Sigmoid colon (tissue), 7 donors: Measurements from ENCODE around the gene RELA. TPM values are rescaled to one million over a fixed set of nuclear protein-coding genes. Genes with fewer than 3 reads are reported as not detected.

Experiments
- DNase-seq: peaks from one replicate; pipeline ENCODE4 v3.0.0-alpha.2; 2019
- H3K27ac ChIP-seq, 4 donors: fragments of 200-600 bp; sonication (generic); one replicate each; pipeline ENCODE4 v1.5.1; 2016 to 2019; ENCODE audit warnings: mild to moderate bottlenecking in 1 of 4
- H3K27me3 ChIP-seq, 3 donors: fragments of 200-600 bp; sonication (generic); one replicate each; pipeline ENCODE4 v1.5.1; 2019; ENCODE audit warnings: mild to moderate bottlenecking in 1 of 3
- H3K36me3 ChIP-seq, 4 donors: fragments of 200-600 bp; sonication (generic); one replicate each; pipeline ENCODE4 v1.5.1; 2016 to 2019
- H3K4me1 ChIP-seq, 4 donors: fragments of 200-600 bp; sonication (generic); one replicate each; pipeline ENCODE4 v1.5.1; 2017 to 2019
- H3K4me3 ChIP-seq, 4 donors: fragments of 200-600 bp; sonication (generic); one replicate each; pipeline ENCODE4 v1.5.1; 2017 to 2019; ENCODE audit warnings: mild to moderate bottlenecking in 2 of 4, moderate library complexity in 1 of 4
- H3K9me3 ChIP-seq, 4 donors: fragments of 200-600 bp in 3 of 4; sonication (generic) in 3 of 4; one replicate each; pipeline versions ENCODE4 v1.5.1 to v1.6.1; 2013 to 2019
- EP300 ChIP-seq, 4 donors: sonication (generic); formaldehyde crosslinking; IDR thresholded peaks; one replicate each; pipeline ENCODE4 v1.6.1; 2017; ENCODE audit warnings: antibody characterized with exemption in 4 of 4
- POLR2A ChIP-seq, 2 donors: fragments of 450-650 bp; IDR thresholded peaks; one replicate each; pipeline ENCODE4 v1.6.1; 2016; ENCODE audit warnings: antibody characterized with exemption in 2 of 2, mild to moderate bottlenecking in 2 of 2, moderate library complexity in 2 of 2
- POLR2AphosphoS5 ChIP-seq, 4 donors: sonication (generic); formaldehyde crosslinking; IDR thresholded peaks; one replicate each; pipeline ENCODE4 v1.6.1; 2017; ENCODE audit warnings: antibody characterized with exemption in 4 of 4
- WGBS, 2 donors: extraction: QIAGEN DNeasy Blood & Tissue Kit; methylation state at CpG; one replicate each; pipeline ENCODE4 v1.1.7; 2013; 5-methylcytosine and 5-hydroxymethylcytosine counted together
- intact Hi-C: fragments of 100-400 bp; cut with DNase I; formaldehyde crosslinking; loops from one replicate; pipeline ENCODE4 v1.15.1; 2023
- polyA plus RNA-seq, 3 donors: library from polyadenylated mRNA; stranded (reverse); fragments of 200-250 nt; gene quantifications; one replicate each; pipeline ENCODE4 v1.2.3, GENCODE V29; 2013
- small RNA-seq, 3 donors: library from RNA; depleted of rRNA; stranded (forward); fragments of <200 nt; gene quantifications; one replicate each; pipeline ENCODE3, GENCODE V24; 2016
- total RNA-seq, 4 donors: library from RNA; depleted of rRNA; stranded (reverse); fragments of >200 nt; gene quantifications; one replicate each; pipeline ENCODE4 v1.1.0, GENCODE V29; 2016
- TF ChIP-seq, protein P1 (sequence below), 4 experiments: fragments of 450-650 bp in 3 of 4; fragments of 200-600 bp in 1 of 4; IDR thresholded peaks; one replicate each; pipeline ENCODE4 v1.5.1; 2016 to 2019; ENCODE audit warnings: antibody characterized with exemption in 4 of 4, mild to moderate bottlenecking in 3 of 4, moderate library complexity in 2 of 4
- donor health status: healthy with polysubstance abuse.
- donor health status: Bipolar disorder and iron deficiency.
- donor health status: healthy.

Gene RELA
- total and polyA plus RNA-seq, 7 donors, result 33.6 to 62.6 (median 44.8) TPM

DNA sequence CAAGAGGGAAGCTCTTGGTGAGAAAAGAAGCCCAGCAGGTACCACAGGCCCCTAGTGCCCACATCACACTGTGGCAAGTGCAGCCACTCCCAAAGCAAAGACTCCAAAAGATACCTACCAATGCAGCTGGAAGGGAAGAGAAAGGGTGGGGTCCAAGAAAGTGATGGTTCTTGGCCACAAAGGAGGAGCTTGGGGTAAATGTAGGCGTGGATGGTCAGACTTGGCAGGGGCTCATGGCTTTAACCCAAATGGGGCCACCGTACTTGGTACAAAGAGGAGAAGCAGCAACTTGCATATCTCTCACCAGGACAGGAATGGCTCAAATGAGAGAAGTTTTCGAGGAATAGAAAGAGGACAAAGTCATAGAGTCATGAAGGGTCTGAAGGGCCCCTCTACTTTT is 53.5 kb downstream of the RELA start:
- whole genome bisulfite sequencing, 2 donors, result 52 to 67% methylated on average over 3 of the region's 3 CpGs
- DNase-seq, result no peak
- no peaks in the 10 kb centered on the region for H3K9me3 ChIP-seq
- peaks cover 14 to 34% (median 26%) of the 10 kb centered on the region in 4 donors for H3K36me3 ChIP-seq
- H3K4me3 ChIP-seq, result no peak overlapping the region
- no peaks in the 10 kb centered on the region for H3K27me3 ChIP-seq
- peak overlapping the region in 3 of 4 donors; percentile 9 to 92 (median 39) for H3K27ac ChIP-seq
- intact Hi-C loops, result loop anchor here (5.0 to 10.0 kb wide), 2 partner anchors 67 to 244 kb away; no protein-coding TSS in a partner anchor
- TF ChIP-seq EP300 (IDR thresholded peaks at IDR 0.05), result no peak
- no peak for TF ChIP-seq POLR2AphosphoS5 (IDR thresholded peaks at IDR 0.05)
- TF ChIP-seq, protein P1, sequence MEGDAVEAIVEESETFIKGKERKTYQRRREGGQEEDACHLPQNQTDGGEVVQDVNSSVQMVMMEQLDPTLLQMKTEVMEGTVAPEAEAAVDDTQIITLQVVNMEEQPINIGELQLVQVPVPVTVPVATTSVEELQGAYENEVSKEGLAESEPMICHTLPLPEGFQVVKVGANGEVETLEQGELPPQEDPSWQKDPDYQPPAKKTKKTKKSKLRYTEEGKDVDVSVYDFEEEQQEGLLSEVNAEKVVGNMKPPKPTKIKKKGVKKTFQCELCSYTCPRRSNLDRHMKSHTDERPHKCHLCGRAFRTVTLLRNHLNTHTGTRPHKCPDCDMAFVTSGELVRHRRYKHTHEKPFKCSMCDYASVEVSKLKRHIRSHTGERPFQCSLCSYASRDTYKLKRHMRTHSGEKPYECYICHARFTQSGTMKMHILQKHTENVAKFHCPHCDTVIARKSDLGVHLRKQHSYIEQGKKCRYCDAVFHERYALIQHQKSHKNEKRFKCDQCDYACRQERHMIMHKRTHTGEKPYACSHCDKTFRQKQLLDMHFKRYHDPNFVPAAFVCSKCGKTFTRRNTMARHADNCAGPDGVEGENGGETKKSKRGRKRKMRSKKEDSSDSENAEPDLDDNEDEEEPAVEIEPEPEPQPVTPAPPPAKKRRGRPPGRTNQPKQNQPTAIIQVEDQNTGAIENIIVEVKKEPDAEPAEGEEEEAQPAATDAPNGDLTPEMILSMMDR (IDR thresholded peaks at IDR 0.05), result no peak
- peaks cover 0 to 65% (median 58%) of the 10 kb centered on the region in 4 donors for H3K4me1 ChIP-seq

DNA sequence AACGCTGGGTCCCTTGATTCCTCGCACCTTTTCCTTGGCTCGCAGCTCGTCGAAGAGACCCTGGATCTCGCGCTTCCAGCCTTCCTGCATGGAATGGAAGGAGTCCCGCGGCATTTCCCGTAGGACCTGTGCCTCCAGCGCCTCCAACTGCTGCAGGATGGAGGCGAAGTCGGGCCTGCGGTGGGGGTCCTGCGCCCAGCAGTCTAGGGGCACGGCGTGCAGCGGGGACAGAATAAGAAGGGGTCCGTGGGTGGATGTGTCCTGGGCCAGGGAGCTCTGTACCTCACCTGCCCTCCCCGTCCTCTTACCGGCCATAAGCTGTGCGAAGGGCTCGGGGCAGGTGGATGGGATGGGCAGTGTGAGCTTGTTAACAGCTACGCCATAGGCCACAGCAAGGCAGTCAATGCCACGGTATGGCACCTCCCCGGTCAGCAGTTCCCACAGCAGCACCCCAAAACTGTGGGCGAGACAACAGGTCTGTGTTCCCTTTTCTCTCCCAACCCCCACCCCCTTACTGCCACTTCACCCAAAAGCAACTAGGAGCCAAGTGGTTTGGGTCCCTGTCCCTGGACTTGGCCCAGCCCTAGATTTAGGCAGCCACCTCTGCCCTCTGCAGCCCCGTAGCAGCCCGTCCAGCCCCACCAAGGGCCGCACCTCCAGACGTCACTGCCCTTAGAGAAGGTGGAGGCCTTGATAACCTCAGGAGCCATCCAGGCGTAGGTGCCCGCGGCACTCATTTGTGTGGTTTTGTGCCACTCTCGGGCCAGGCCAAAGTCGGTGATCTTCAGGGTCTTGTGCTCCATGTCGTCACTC is 54.9 kb downstream of the RELA start:
- Histone ChIP-seq H3K4me3 (peak overlapping the region; percentile 11 to 42 (median 34)), H3K27me3 (no peaks in the 10 kb centered on the region), H3K4me1 (peaks cover 0 to 56% (median 50%) of the 10 kb centered on the region in 4 donors), H3K9me3 (no peaks in the 10 kb centered on the region), H3K36me3 (peaks cover 14 to 48% (median 29%) of the 10 kb centered on the region in 4 donors), H3K27ac (peak overlapping the region; percentile 76 to 88 (median 84))
- 90 to 94% methylated on average over 37 of the region's 37 CpGs for WGBS, 2 donors
- no peak for DNase-seq
- intact Hi-C loops, result loop anchor here (5.0 to 10.0 kb wide), 2 partner anchors 66 to 243 kb away; no protein-coding TSS in a partner anchor
- TF ChIP-seq POLR2A (IDR thresholded peaks at IDR 0.05), result no peak
- TF ChIP-seq POLR2AphosphoS5 (IDR thresholded peaks at IDR 0.05), result no peak
- TF ChIP-seq, protein P1 (IDR thresholded peaks at IDR 0.05), result no peak
- TF ChIP-seq EP300 (IDR thresholded peaks at IDR 0.05), result no peak

- Histone ChIP-seq H3K27ac (peak overlapping the region; percentile 76 to 88 (median 86)), H3K9me3 (no peaks in the 10 kb centered on the region), H3K27me3 (no peaks in the 10 kb centered on the region), H3K4me3 (peak overlapping the region; percentile 11 to 42 (median 34)), H3K36me3 (peaks cover 14 to 56% (median 29%) of the 10 kb centered on the region in 4 donors), H3K4me1 (peaks cover 0 to 48% (median 42%) of the 10 kb centered on the region in 4 donors)
- peak; percentile 99 for DNase-seq
- no peak for TF ChIP-seq POLR2A (IDR thresholded peaks at IDR 0.05)
- peak in 1 of 4 donors; percentile 27 for TF ChIP-seq EP300 (IDR thresholded peaks at IDR 0.05)
- TF ChIP-seq, protein P1 (IDR thresholded peaks at IDR 0.05), result no peak
- TF ChIP-seq POLR2AphosphoS5 (IDR thresholded peaks at IDR 0.05), result peak in 3 of 4 donors; percentile 11 to 27 (median 23)
- intact Hi-C loops, result loop anchor here (5.0 to 10.0 kb wide), 2 partner anchors 65 to 242 kb away; no protein-coding TSS in a partner anchor
- WGBS, 2 donors, result 62 to 67% methylated on average over 67 of the region's 67 CpGs
Observed at GRCh38 chr11:65606876-65607613, 55.7 kb downstream of the RELA start.

DNA sequence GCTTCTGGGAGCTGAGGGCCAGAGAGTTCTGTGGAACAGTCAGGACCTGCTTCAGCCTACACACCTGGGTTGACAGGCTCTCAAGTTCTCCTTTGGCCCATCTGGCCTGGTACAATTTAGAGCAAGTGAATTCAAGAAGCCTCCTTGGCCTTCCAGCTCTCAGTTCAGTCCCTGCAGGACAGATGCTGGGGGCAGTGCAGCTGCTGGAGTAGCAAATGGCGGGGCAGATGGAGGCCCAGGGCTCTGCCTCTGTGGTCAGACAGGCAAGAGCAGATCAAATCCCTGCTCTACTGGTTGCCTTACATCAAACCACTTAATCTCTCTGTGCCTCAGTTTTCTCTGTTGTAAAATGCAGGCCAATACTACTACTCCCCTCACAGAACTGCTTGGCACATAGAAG is 58.5 kb downstream of the RELA start:
- 92 to 100% methylated on average over 1 of the region's 1 CpG for WGBS, 2 donors
- no peak for TF ChIP-seq POLR2A (IDR thresholded peaks at IDR 0.05)
- TF ChIP-seq EP300 (IDR thresholded peaks at IDR 0.05), result no peak
- TF ChIP-seq, protein P1 (IDR thresholded peaks at IDR 0.05), result no peak
- no peak for TF ChIP-seq POLR2AphosphoS5 (IDR thresholded peaks at IDR 0.05)

More for the DNA sequence above, 58.5 kb downstream of the RELA start:
- no peak overlapping the region for H3K4me3 ChIP-seq
- H3K36me3 ChIP-seq, result peaks cover 17 to 67% (median 34%) of the 10 kb centered on the region in 4 donors
- intact Hi-C loops, result loop anchor here (10.0 kb wide), 1 partner anchor 239 kb away; no protein-coding TSS in a partner anchor
- peak overlapping the region in 1 of 4 donors; percentile 24 for H3K27ac ChIP-seq
- H3K9me3 ChIP-seq, result no peaks in the 10 kb centered on the region
- no peak for DNase-seq
- no peaks in the 10 kb centered on the region for H3K27me3 ChIP-seq
- H3K4me1 ChIP-seq, result peaks cover 0 to 24% (median 17%) of the 10 kb centered on the region in 4 donors

Small RNA genes within 50 kb of the gene (small RNA-seq; reads per million reads assigned to genes)
- gene MIR4489 (0 reads per million in 3 donors), gene MIR4690 (0 reads per million in 3 donors), gene RN7SL309P (0 reads per million in 3 donors)

Other genes with a start within 250 kb of the RELA start
- gene NEAT1, start 240.1 kb downstream of the RELA start, total RNA-seq, result 100 to 1,000 TPM; 142 to 573 (median 268) TPM
- gene NEAT1, start 240.1 kb downstream of the RELA start, polyA plus RNA-seq, result 100 to 1,000 TPM in 1 of 3 donors, 10 to 100 TPM in 2; 26.8 to 587 (median 78.7) TPM
- over 10,000 TPM; 10,511 to 32,672 (median 12,130) TPM for gene MALAT1, start 163.9 kb downstream of the RELA start, total RNA-seq
- 1,000 to 10,000 TPM in 1 of 3 donors, 100 to 1,000 TPM in 1, 1 to 10 TPM in 1; 6.6 to 1,968 (median 374) TPM for gene MALAT1, start 163.9 kb downstream of the RELA start, polyA plus RNA-seq
- 100 to 1,000 TPM in 1 of 4 donors, 10 to 100 TPM in 3; 67.1 to 100 (median 77.7) TPM for gene SCYL1, start 137.8 kb downstream of the RELA start, total RNA-seq
- 10 to 100 TPM; 57.3 to 66.1 (median 61.7) TPM for gene SCYL1, start 137.8 kb downstream of the RELA start, polyA plus RNA-seq
- 100 to 1,000 TPM in 2 of 4 donors, 10 to 100 TPM in 2; 79.6 to 268 (median 117) TPM for gene LTBP3, start 104.6 kb downstream of the RELA start, total RNA-seq
- 10 to 100 TPM in 1 of 3 donors, 1 to 10 TPM in 2; 3.9 to 34.0 (median 9.6) TPM for gene LTBP3, start 104.6 kb downstream of the RELA start, polyA plus RNA-seq
- gene ZNRD2, start 92.4 kb downstream of the RELA start, total RNA-seq, result 10 to 100 TPM; 24.9 to 61.0 (median 58.5) TPM
- 10 to 100 TPM; 30.7 to 52.6 (median 36.6) TPM for gene ZNRD2, start 92.4 kb downstream of the RELA start, polyA plus RNA-seq
- 10 to 100 TPM; 61.2 to 96.7 (median 91.6) TPM for gene FAM89B, start 90.4 kb downstream of the RELA start, total RNA-seq
- gene FAM89B, start 90.4 kb downstream of the RELA start, polyA plus RNA-seq, result 10 to 100 TPM; 34.0 to 63.3 (median 38.4) TPM
- 100 to 1,000 TPM; 148 to 366 (median 194) TPM for gene EHBP1L1, start 86.9 kb downstream of the RELA start, total RNA-seq
- 10 to 100 TPM; 31.2 to 71.2 (median 71.2) TPM for gene EHBP1L1, start 86.9 kb downstream of the RELA start, polyA plus RNA-seq
- under 1 TPM in 2 of 4 donors, not detected in 2; 0.54 to 0.71 TPM for gene KCNK7, start 67.1 kb downstream of the RELA start, total RNA-seq
- 1 to 10 TPM in 1 of 3 donors, not detected in 2; 1.4 TPM for gene KCNK7, start 67.1 kb downstream of the RELA start, polyA plus RNA-seq
- gene MAP3K11, start 48.7 kb downstream of the RELA start, total RNA-seq, result 10 to 100 TPM; 18.5 to 52.1 (median 26.3) TPM
- gene MAP3K11, start 48.7 kb downstream of the RELA start, polyA plus RNA-seq, result 10 to 100 TPM; 48.6 to 71.2 (median 71.0) TPM
- gene PCNX3, start 47.1 kb downstream of the RELA start, total RNA-seq, result 10 to 100 TPM; 10.7 to 21.3 (median 14.3) TPM
- 10 to 100 TPM in 1 of 3 donors, 1 to 10 TPM in 2; 6.0 to 35.0 (median 6.6) TPM for gene PCNX3, start 47.1 kb downstream of the RELA start, polyA plus RNA-seq
- 10 to 100 TPM; 19.9 to 30.7 (median 28.2) TPM for gene SIPA1, start 24.8 kb downstream of the RELA start, total RNA-seq
- gene SIPA1, start 24.8 kb downstream of the RELA start, polyA plus RNA-seq, result 10 to 100 TPM; 20.3 to 53.6 (median 34.8) TPM
- 10 to 100 TPM; 58.4 to 92.7 (median 74.7) TPM for gene KAT5, start 49.3 kb upstream of the RELA start, total RNA-seq
- gene KAT5, start 49.3 kb upstream of the RELA start, polyA plus RNA-seq, result 10 to 100 TPM; 51.1 to 81.0 (median 53.9) TPM
- gene RNASEH2C, start 57.9 kb upstream of the RELA start, total RNA-seq, result 100 to 1,000 TPM; 120 to 168 (median 146) TPM
- gene RNASEH2C, start 57.9 kb upstream of the RELA start, polyA plus RNA-seq, result 10 to 100 TPM; 45.6 to 68.1 (median 55.7) TPM
- 10 to 100 TPM in 2 of 4 donors, 1 to 10 TPM in 2; 6.6 to 13.3 (median 10.8) TPM for gene AP5B1, start 118.1 kb upstream of the RELA start, total RNA-seq
- 10 to 100 TPM in 1 of 3 donors, 1 to 10 TPM in 2; 6.6 to 14.6 (median 9.0) TPM for gene AP5B1, start 118.1 kb upstream of the RELA start, polyA plus RNA-seq
- gene OVOL1, start 124.1 kb upstream of the RELA start, total RNA-seq, result not detected
- gene OVOL1, start 124.1 kb upstream of the RELA start, polyA plus RNA-seq, result 10 to 100 TPM; 16.6 to 30.0 (median 22.7) TPM
- 1 to 10 TPM in 1 of 4 donors, under 1 TPM in 3; 0.27 to 1.2 (median 0.63) TPM for gene SNX32, start 171.0 kb upstream of the RELA start, total RNA-seq
- gene SNX32, start 171.0 kb upstream of the RELA start, polyA plus RNA-seq, result 1 to 10 TPM in 1 of 3 donors, under 1 TPM in 1, not detected in 1; 0.69 to 1.5 TPM
- gene CFL1, start 195.3 kb upstream of the RELA start, total RNA-seq, result 100 to 1,000 TPM; 428 to 506 (median 487) TPM
- gene CFL1, start 195.3 kb upstream of the RELA start, polyA plus RNA-seq, result 1,000 to 10,000 TPM; 1,456 to 2,165 (median 1,757) TPM
- 10 to 100 TPM; 42.1 to 54.2 (median 45.2) TPM for gene MUS81, start 197.5 kb upstream of the RELA start, total RNA-seq
- gene MUS81, start 197.5 kb upstream of the RELA start, polyA plus RNA-seq, result 10 to 100 TPM; 33.5 to 61.8 (median 36.0) TPM
- gene EFEMP2, start 209.9 kb upstream of the RELA start, total RNA-seq, result 100 to 1,000 TPM in 2 of 4 donors, 10 to 100 TPM in 2; 71.7 to 120 (median 97.3) TPM
- gene EFEMP2, start 209.9 kb upstream of the RELA start, polyA plus RNA-seq, result 10 to 100 TPM in 2 of 3 donors, 1 to 10 TPM in 1; 8.6 to 24.0 (median 19.4) TPM
- gene CTSW, start 216.9 kb upstream of the RELA start, total RNA-seq, result under 1 TPM in 1 of 4 donors, not detected in 3; 0.82 TPM
- gene CTSW, start 216.9 kb upstream of the RELA start, polyA plus RNA-seq, result 1 to 10 TPM in 2 of 3 donors, not detected in 1; 2.3 to 3.1 TPM
- gene FIBP, start 225.6 kb upstream of the RELA start, total RNA-seq, result 10 to 100 TPM; 37.5 to 60.7 (median 48.6) TPM
- 10 to 100 TPM; 54.4 to 66.1 (median 58.3) TPM for gene FIBP, start 225.6 kb upstream of the RELA start, polyA plus RNA-seq
- gene CCDC85B, start 227.8 kb upstream of the RELA start, total RNA-seq, result 10 to 100 TPM; 57.1 to 73.6 (median 67.6) TPM
- gene CCDC85B, start 227.8 kb upstream of the RELA start, polyA plus RNA-seq, result 10 to 100 TPM in 2 of 3 donors, 1 to 10 TPM in 1; 4.2 to 31.6 (median 13.2) TPM
- gene FOSL1, start 237.5 kb upstream of the RELA start, total RNA-seq, result 10 to 100 TPM in 1 of 4 donors, 1 to 10 TPM in 1, under 1 TPM in 1, not detected in 1; 0.36 to 12.4 (median 2.8) TPM
- gene FOSL1, start 237.5 kb upstream of the RELA start, polyA plus RNA-seq, result 1 to 10 TPM; 1.6 to 3.6 (median 2.9) TPM